ENCODE data around the gene AKIRIN2. TPM values are rescaled to one million over a fixed set of nuclear protein-coding genes. Genes with fewer than 3 reads are reported as not detected.

The AKIRIN2 gene
- total and polyA plus RNA-seq, 2 of the 13 experiments (the other 11 are each of a cell fraction or from before 2014, with no cell fraction given): 15.6 to 23.4 TPM

DNA sequence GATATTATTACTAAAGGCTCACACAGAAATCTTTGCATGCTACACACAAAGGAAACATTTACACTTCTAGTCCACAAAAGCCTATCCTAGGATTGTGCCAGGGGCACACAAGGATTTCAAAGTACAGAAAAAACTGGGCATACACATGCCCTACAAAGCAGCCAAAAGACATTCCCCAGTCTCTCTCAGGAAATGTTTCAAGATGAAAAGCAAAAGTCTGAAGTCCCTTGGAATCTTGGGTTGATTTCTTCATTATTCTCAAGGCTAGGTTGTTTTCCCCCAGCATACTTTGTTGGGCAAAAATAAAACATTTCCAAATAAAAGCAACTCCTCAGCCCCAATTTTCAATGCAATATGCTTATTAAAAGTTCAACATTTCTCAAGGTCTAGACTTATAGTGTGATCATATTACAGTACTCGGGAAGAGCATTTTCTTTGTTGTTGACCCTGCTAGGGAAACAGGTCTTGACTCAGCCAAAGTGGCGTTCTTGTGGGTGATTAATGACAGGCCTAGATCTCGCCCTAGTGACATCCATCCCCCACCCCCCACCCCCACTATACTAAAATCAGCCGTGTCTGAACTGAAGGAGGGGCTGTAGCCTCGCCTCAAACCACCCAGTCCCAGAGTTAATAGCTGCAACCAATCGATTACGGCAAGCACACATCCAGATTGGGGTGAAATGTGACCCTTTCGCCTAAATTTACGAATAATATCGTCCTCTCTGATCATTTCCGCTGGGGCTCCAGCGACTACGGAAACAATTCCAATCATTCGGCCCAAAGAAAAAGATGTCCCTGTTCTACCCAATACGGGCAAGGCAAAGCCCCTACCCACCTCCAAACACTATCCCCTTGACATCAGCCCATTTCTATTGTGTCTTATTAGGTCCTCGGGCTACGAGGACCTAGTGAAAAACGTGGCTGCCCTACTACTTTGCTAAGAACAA is 1.4 kb downstream of the AKIRIN2 start (continued):
- TF ChIP-seq, protein P1, sequence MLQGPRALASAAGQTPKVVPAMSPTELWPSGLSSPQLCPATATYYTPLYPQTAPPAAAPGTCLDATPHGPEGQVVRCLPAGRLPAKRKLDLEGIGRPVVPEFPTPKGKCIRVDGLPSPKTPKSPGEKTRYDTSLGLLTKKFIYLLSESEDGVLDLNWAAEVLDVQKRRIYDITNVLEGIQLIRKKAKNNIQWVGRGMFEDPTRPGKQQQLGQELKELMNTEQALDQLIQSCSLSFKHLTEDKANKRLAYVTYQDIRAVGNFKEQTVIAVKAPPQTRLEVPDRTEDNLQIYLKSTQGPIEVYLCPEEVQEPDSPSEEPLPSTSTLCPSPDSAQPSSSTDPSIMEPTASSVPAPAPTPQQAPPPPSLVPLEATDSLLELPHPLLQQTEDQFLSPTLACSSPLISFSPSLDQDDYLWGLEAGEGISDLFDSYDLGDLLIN (CRISPR knock-in tag; IDR thresholded peaks at IDR 0.05; ENCODE audit: borderline replicate concordance): no peak
- TF ChIP-seq, protein P2, sequence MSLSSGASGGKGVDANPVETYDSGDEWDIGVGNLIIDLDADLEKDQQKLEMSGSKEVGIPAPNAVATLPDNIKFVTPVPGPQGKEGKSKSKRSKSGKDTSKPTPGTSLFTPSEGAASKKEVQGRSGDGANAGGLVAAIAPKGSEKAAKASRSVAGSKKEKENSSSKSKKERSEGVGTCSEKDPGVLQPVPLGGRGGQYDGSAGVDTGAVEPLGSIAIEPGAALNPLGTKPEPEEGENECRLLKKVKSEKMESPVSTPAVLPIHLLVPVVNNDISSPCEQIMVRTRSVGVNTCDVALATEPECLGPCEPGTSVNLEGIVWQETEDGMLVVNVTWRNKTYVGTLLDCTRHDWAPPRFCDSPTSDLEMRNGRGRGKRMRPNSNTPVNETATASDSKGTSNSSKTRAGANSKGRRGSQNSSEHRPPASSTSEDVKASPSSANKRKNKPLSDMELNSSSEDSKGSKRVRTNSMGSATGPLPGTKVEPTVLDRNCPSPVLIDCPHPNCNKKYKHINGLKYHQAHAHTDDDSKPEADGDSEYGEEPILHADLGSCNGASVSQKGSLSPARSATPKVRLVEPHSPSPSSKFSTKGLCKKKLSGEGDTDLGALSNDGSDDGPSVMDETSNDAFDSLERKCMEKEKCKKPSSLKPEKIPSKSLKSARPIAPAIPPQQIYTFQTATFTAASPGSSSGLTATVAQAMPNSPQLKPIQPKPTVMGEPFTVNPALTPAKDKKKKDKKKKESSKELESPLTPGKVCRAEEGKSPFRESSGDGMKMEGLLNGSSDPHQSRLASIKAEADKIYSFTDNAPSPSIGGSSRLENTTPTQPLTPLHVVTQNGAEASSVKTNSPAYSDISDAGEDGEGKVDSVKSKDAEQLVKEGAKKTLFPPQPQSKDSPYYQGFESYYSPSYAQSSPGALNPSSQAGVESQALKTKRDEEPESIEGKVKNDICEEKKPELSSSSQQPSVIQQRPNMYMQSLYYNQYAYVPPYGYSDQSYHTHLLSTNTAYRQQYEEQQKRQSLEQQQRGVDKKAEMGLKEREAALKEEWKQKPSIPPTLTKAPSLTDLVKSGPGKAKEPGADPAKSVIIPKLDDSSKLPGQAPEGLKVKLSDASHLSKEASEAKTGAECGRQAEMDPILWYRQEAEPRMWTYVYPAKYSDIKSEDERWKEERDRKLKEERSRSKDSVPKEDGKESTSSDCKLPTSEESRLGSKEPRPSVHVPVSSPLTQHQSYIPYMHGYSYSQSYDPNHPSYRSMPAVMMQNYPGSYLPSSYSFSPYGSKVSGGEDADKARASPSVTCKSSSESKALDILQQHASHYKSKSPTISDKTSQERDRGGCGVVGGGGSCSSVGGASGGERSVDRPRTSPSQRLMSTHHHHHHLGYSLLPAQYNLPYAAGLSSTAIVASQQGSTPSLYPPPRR (CRISPR knock-in tag; IDR thresholded peaks at IDR 0.05; ENCODE audit: borderline replicate concordance): no peak
- no peak for TF ChIP-seq MED13 (CRISPR knock-in tag; IDR thresholded peaks at IDR 0.05)
- no peak for TF ChIP-seq ZFX (CRISPR knock-in tag; IDR thresholded peaks at IDR 0.05; ENCODE audit: low read depth)
- no peak for TF ChIP-seq NCOR1 (IDR thresholded peaks at IDR 0.05; ENCODE audit: borderline replicate concordance, low read length)
- no peak for TF ChIP-seq CCDC6 (CRISPR knock-in tag; IDR thresholded peaks at IDR 0.05)
- TF ChIP-seq ZNF205 (CRISPR knock-in tag; IDR thresholded peaks at IDR 0.05): no peak
- TF ChIP-seq, protein P3, sequence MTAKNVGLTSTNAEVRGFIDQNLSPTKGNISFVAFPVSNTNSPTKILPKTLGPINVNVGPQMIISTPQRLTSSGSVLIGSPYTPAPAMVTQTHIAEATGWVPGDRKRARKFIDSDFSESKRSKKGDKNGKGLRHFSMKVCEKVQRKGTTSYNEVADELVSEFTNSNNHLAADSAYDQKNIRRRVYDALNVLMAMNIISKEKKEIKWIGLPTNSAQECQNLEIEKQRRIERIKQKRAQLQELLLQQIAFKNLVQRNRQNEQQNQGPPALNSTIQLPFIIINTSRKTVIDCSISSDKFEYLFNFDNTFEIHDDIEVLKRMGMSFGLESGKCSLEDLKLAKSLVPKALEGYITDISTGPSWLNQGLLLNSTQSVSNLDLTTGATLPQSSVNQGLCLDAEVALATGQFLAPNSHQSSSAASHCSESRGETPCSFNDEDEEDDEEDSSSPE (CRISPR knock-in tag; IDR thresholded peaks at IDR 0.05): no peak
- TF ChIP-seq, protein P4, sequence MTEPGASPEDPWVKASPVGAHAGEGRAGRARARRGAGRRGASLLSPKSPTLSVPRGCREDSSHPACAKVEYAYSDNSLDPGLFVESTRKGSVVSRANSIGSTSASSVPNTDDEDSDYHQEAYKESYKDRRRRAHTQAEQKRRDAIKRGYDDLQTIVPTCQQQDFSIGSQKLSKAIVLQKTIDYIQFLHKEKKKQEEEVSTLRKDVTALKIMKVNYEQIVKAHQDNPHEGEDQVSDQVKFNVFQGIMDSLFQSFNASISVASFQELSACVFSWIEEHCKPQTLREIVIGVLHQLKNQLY (CRISPR knock-in tag; IDR thresholded peaks at IDR 0.05): no peak
- TF ChIP-seq DNMT1 (CRISPR knock-in tag; IDR thresholded peaks at IDR 0.05): no peak
- no peak for TF ChIP-seq ZNF431 (CRISPR knock-in tag; IDR thresholded peaks at IDR 0.05; ENCODE audit: borderline replicate concordance, low read depth)
- TF ChIP-seq TP53 (CRISPR knock-in tag; conservative IDR thresholded peaks at IDR 0.05): no peak
- no peak for TF ChIP-seq WIZ (CRISPR knock-in tag; IDR thresholded peaks at IDR 0.05)
- TF ChIP-seq AKAP8 (CRISPR knock-in tag; IDR thresholded peaks at IDR 0.05): no peak
- TF ChIP-seq MED1 (CRISPR knock-in tag; IDR thresholded peaks at IDR 0.05): peak; percentile 12; the same call in 1 of the 2 replicates
- TF ChIP-seq IRX3 (CRISPR knock-in tag; IDR thresholded peaks at IDR 0.05; ENCODE audit: borderline replicate concordance, low read depth): no peak
- TF ChIP-seq ZNF44 (CRISPR knock-in tag; IDR thresholded peaks at IDR 0.05): no peak
- no peak for TF ChIP-seq MAFF (IDR thresholded peaks at IDR 0.05; ENCODE audit: low read depth, low read length)
- TF ChIP-seq, protein P5, sequence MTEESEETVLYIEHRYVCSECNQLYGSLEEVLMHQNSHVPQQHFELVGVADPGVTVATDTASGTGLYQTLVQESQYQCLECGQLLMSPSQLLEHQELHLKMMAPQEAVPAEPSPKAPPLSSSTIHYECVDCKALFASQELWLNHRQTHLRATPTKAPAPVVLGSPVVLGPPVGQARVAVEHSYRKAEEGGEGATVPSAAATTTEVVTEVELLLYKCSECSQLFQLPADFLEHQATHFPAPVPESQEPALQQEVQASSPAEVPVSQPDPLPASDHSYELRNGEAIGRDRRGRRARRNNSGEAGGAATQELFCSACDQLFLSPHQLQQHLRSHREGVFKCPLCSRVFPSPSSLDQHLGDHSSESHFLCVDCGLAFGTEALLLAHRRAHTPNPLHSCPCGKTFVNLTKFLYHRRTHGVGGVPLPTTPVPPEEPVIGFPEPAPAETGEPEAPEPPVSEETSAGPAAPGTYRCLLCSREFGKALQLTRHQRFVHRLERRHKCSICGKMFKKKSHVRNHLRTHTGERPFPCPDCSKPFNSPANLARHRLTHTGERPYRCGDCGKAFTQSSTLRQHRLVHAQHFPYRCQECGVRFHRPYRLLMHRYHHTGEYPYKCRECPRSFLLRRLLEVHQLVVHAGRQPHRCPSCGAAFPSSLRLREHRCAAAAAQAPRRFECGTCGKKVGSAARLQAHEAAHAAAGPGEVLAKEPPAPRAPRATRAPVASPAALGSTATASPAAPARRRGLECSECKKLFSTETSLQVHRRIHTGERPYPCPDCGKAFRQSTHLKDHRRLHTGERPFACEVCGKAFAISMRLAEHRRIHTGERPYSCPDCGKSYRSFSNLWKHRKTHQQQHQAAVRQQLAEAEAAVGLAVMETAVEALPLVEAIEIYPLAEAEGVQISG (CRISPR knock-in tag; IDR thresholded peaks at IDR 0.05): no peak
